H1 (cell line): ENCODE measurements around the gene CFAP210. TPM values are rescaled to one million over a fixed set of nuclear protein-coding genes. Genes with fewer than 3 reads are reported as not detected.

Experiments used
- CTCF ChIA-PET: fragments of 300-600 bp; sonication (Branson Sonifier 250); formaldehyde crosslinking; loops from one replicate; lab custom pipeline; 2021; ENCODE audit not compliant: partially characterized antibody; lab: Charles Lee
- POLR2A ChIA-PET: fragments of 300-600 bp; sonication (Branson Sonifier 250); formaldehyde crosslinking; loops from one replicate; lab custom pipeline; 2021; ENCODE audit warnings: inconsistent platforms; ENCODE audit not compliant: partially characterized antibody; lab: Charles Lee
- DNase-seq, 2 experiments: peaks; one replicate each; pipeline versions ENCODE4 v3.0.0 to v3.0.0-alpha.2; 2010 to 2022; ENCODE audit warnings: low spot score in 2 of 2, low read depth in 1 of 2, mixed read lengths in 1 of 2
- FAIRE-seq: peaks from 2 replicates; lab custom pipeline; 2011; peaks lifted over from hg19 to GRCh38; lab: Jason Lieb, UNC
- H2AFZ ChIP-seq: 2 replicates; pipeline ENCODE4 v1.8.1; 2012; ENCODE audit warnings: low read length, inconsistent platforms
- H2AK5ac ChIP-seq: 2 replicates; pipeline ENCODE4 v1.6.1; 2013; ENCODE audit warnings: low read depth, low read length
- H2BK120ac ChIP-seq: replicated peaks from 2 replicates; pipeline ENCODE3; 2013; ENCODE audit warnings: low read depth, low read length, inconsistent platforms
- H2BK12ac ChIP-seq: 2 replicates; pipeline ENCODE4 v1.6.1; 2013; ENCODE audit warnings: low read depth, low read length
- H2BK15ac ChIP-seq: 2 replicates; pipeline ENCODE4 v1.6.1; 2013; ENCODE audit warnings: low read length
- H2BK20ac ChIP-seq: 2 replicates; pipeline ENCODE4 v1.6.1; 2013; ENCODE audit warnings: low read length
- H2BK5ac ChIP-seq: 2 replicates; pipeline ENCODE4 v1.6.1; 2013; ENCODE audit warnings: low read depth, low read length
- H3K14ac ChIP-seq: 2 replicates; pipeline ENCODE4 v1.6.1; 2013; ENCODE audit warnings: inconsistent platforms; ENCODE audit not compliant: insufficient read length
- H3K18ac ChIP-seq: 2 replicates; pipeline ENCODE4 v1.6.1; 2013; ENCODE audit warnings: low read length; ENCODE audit errors: extremely low read depth
- H3K23ac ChIP-seq: 2 replicates; pipeline ENCODE4 v1.6.1; 2013; ENCODE audit warnings: inconsistent platforms; ENCODE audit not compliant: insufficient read length
- H3K23me2 ChIP-seq: 2 replicates; pipeline ENCODE4 v1.6.1; 2013; ENCODE audit warnings: low read depth, low read length
- H3K27ac ChIP-seq: 2 replicates; pipeline ENCODE4 v1.6.1; 2011; ENCODE audit warnings: low read depth, low read length, inconsistent platforms
- H3K27me3 ChIP-seq, 4 experiments: replicated peaks in 1 of 4; 1 replicate in 1 of 4; 2 replicates in 3 of 4; pipeline versions ENCODE4 v1.6.1 to v1.8.1; 2011 to 2013; ENCODE audit warnings: low read length in 3 of 4, mild to moderate bottlenecking in 3 of 4, inconsistent platforms in 2 of 4, mixed read lengths in 2 of 4, moderate library complexity in 1 of 4; ENCODE audit not compliant: control insufficient read depth in 3 of 4, insufficient read depth in 3 of 4; ENCODE audit errors: extremely low read depth in 1 of 4
- H3K36me3 ChIP-seq, 4 experiments: 2 replicates each; pipeline versions ENCODE4 v1.6.1 to v1.8.1; 2011 to 2013; ENCODE audit warnings: mild to moderate bottlenecking in 4 of 4, low read length in 3 of 4, moderate library complexity in 2 of 4, control low read depth in 1 of 4, inconsistent platforms in 1 of 4; ENCODE audit not compliant: insufficient read depth in 4 of 4, control insufficient read depth in 2 of 4
- H3K4ac ChIP-seq: replicated peaks from 2 replicates; pipeline ENCODE3; 2013; ENCODE audit warnings: low read length, low read depth, mixed read lengths, inconsistent platforms; ENCODE audit not compliant: insufficient read length
- H3K4me1 ChIP-seq, 4 experiments: replicated peaks in 1 of 4; 1 replicate in 1 of 4; 2 replicates in 3 of 4; pipeline versions ENCODE4 v1.6.1 to v1.8.1; 2011 to 2013; ENCODE audit warnings: low read length in 3 of 4, inconsistent platforms in 2 of 4, mixed read lengths in 1 of 4; ENCODE audit not compliant: insufficient read depth in 4 of 4, control insufficient read depth in 3 of 4
- H3K4me2 ChIP-seq, 2 experiments: 2 replicates each; pipeline versions ENCODE4 v1.6.1 to v1.8.1; 2011 to 2013; ENCODE audit warnings: low read depth in 2 of 2, low read length in 2 of 2, control low read depth in 1 of 2, inconsistent platforms in 1 of 2, mild to moderate bottlenecking in 1 of 2; ENCODE audit not compliant: insufficient read depth in 1 of 2
- H3K4me3 ChIP-seq, 4 experiments: fragments of 200-600, 300-600 bp in 1 of 4; sonication (generic), shearing (Covaris generic), sonication (Bioruptor Twin) in 1 of 4; 2 replicates each; pipeline versions ENCODE4 v1.5.1 to v1.8.1; 2011 to 2016; ENCODE audit warnings: low read length in 4 of 4, low read depth in 3 of 4, control low read depth in 2 of 4, inconsistent platforms in 2 of 4, mild to moderate bottlenecking in 2 of 4, mixed read lengths in 1 of 4, moderate library complexity in 1 of 4; ENCODE audit not compliant: insufficient read depth in 2 of 4; ENCODE audit errors: extremely low read depth in 1 of 4
- H3K56ac ChIP-seq: replicated peaks from 2 replicates; pipeline ENCODE3; 2013; ENCODE audit warnings: low read depth, mild to moderate bottlenecking, mixed read lengths, low read length, inconsistent platforms; ENCODE audit not compliant: insufficient read length
- H3K79me1 ChIP-seq: 2 replicates; pipeline ENCODE4 v1.6.1; 2013; ENCODE audit warnings: low read depth, low read length, control low read depth
- H3K79me2 ChIP-seq, 2 experiments: 2 replicates each; pipeline versions ENCODE4 v1.6.1 to v1.8.1; 2012 to 2013; ENCODE audit warnings: low read length in 2 of 2, mild to moderate bottlenecking in 2 of 2, inconsistent platforms in 1 of 2; ENCODE audit not compliant: insufficient read depth in 2 of 2, control insufficient read depth in 1 of 2
- H3K9ac ChIP-seq, 4 experiments: replicated peaks in 1 of 4; 1 replicate in 1 of 4; 2 replicates in 3 of 4; pipeline versions ENCODE4 v1.6.1 to v1.8.1; 2011 to 2013; ENCODE audit warnings: low read depth in 3 of 4, low read length in 3 of 4, control low read depth in 2 of 4, mild to moderate bottlenecking in 2 of 4, moderate library complexity in 2 of 4, inconsistent platforms in 1 of 4; ENCODE audit errors: extremely low read depth in 1 of 4
- H3K9me3 ChIP-seq, 2 experiments: 2 replicates each; pipeline versions ENCODE4 v1.6.1 to v1.8.1; 2012 to 2013; ENCODE audit warnings: mild to moderate bottlenecking in 2 of 2, moderate library complexity in 2 of 2, control low read depth in 1 of 2, inconsistent platforms in 1 of 2, low read depth in 1 of 2, low read length in 1 of 2, mixed read lengths in 1 of 2; ENCODE audit not compliant: insufficient read depth in 2 of 2
- H4K20me1 ChIP-seq, 2 experiments: replicated peaks in 1 of 2; 2 replicates each; pipeline versions ENCODE3 to v1.8.1; 2011 to 2013; ENCODE audit warnings: inconsistent platforms in 2 of 2, low read length in 2 of 2, mild to moderate bottlenecking in 1 of 2; ENCODE audit not compliant: insufficient read depth in 2 of 2, control insufficient read depth in 1 of 2
- H4K5ac ChIP-seq: 2 replicates; pipeline ENCODE4 v1.6.1; 2013; ENCODE audit warnings: low read length, low read depth, mixed read lengths, inconsistent platforms; ENCODE audit not compliant: insufficient read length
- H4K8ac ChIP-seq: 2 replicates; pipeline ENCODE4 v1.8.0; 2013; ENCODE audit warnings: mild to moderate bottlenecking, moderate library complexity, low read length, inconsistent platforms; ENCODE audit not compliant: insufficient read depth; ENCODE audit errors: extremely low read depth
- H4K91ac ChIP-seq: replicated peaks from 2 replicates; pipeline ENCODE3; 2013; ENCODE audit warnings: low read length, mixed read lengths, inconsistent platforms; ENCODE audit not compliant: insufficient read length
- CHD2 ChIP-seq: IDR thresholded peaks from 2 replicates; pipeline ENCODE4 v1.6.1; 2012; ENCODE audit warnings: low read length, improper control_type of control experiment
- KDM4A ChIP-seq: IDR thresholded peaks from one replicate; pipeline ENCODE4 v1.7.1; 2012; ENCODE audit warnings: low read depth, mild to moderate bottlenecking, moderate library complexity, low read length, inconsistent platforms; ENCODE audit not compliant: severe bottlenecking
- MAFK ChIP-seq: IDR thresholded peaks from 2 replicates; pipeline ENCODE4 v1.6.1; 2012; ENCODE audit warnings: low read depth, mild to moderate bottlenecking, improper control_type of control experiment, low read length
- NRF1 ChIP-seq: IDR thresholded peaks from 2 replicates; pipeline ENCODE4 v1.6.1; 2011; ENCODE audit warnings: mild to moderate bottlenecking, low read depth, low read length, improper control_type of control experiment
- SUZ12 ChIP-seq: fragments of 200-600 bp; sonication (generic); IDR thresholded peaks from 2 replicates; pipeline ENCODE4 v1.6.1; 2012; ENCODE audit warnings: mild to moderate bottlenecking, inconsistent platforms, low read length, moderate library complexity, mixed read lengths
- TAF7 ChIP-seq: optimal IDR thresholded peaks from 2 replicates; pipeline ENCODE3; 2011; ENCODE audit warnings: low read depth, mild to moderate bottlenecking, inconsistent platforms, low read length, moderate library complexity, borderline replicate concordance
- TEAD4 ChIP-seq: IDR thresholded peaks from 2 replicates; pipeline ENCODE4 v1.6.1; 2012; ENCODE audit warnings: low read depth, low read length, inconsistent platforms, mixed read lengths
- WGBS, 2 experiments: shearing (Covaris generic) in 1 of 2; methylation state at CpG; one replicate each; pipeline versions ENCODE4 v1.1.6 to v1.1.7; 2013 to 2015; ENCODE audit warnings: low lambda C conversion rate in 2 of 2, mixed read lengths in 2 of 2, inconsistent platforms in 1 of 2, low coverage in 1 of 2, missing lambda C conversion rate in 1 of 2; ENCODE audit not compliant: insufficient replicate concordance in 2 of 2, insufficient coverage in 1 of 2, insufficient read length in 1 of 2; ENCODE audit errors: extremely low coverage in 1 of 2, missing lambda C conversion rate in 1 of 2; 5-methylcytosine and 5-hydroxymethylcytosine counted together
- polyA plus RNA-seq, 7 experiments: library from polyadenylated mRNA; depleted of rRNA in 3 of 7; stranded (reverse) in 5 of 7; unstranded in 2 of 7; fragments of >200 nt in 5 of 7; fragments of 200-250 nt in 2 of 7; gene quantifications; 1 replicate in 5 of 7; 2 replicates in 1 of 7; 4 replicates in 1 of 7; pipeline versions ENCODE4 v1.2.1 to v1.2.3, GENCODE V29; 2011 to 2013; ENCODE audit warnings: missing spikeins in 2 of 7, mixed read lengths in 2 of 7
- total RNA-seq: library from RNA; stranded (reverse); fragmentation: NEBNext Ultra II Directional; extraction: Animal tissue kit (Norgen Biotek cat#: 25700); gene quantifications from 2 replicates; pipeline ENCODE4 v1.2.1, GENCODE V29; 2021

The CFAP210 gene
- total and polyA plus RNA-seq, 2 of the 8 experiments (the other 6 are each of a cell fraction or from before 2014, with no cell fraction given) = 0.06 to 0.37 TPM

DNA sequence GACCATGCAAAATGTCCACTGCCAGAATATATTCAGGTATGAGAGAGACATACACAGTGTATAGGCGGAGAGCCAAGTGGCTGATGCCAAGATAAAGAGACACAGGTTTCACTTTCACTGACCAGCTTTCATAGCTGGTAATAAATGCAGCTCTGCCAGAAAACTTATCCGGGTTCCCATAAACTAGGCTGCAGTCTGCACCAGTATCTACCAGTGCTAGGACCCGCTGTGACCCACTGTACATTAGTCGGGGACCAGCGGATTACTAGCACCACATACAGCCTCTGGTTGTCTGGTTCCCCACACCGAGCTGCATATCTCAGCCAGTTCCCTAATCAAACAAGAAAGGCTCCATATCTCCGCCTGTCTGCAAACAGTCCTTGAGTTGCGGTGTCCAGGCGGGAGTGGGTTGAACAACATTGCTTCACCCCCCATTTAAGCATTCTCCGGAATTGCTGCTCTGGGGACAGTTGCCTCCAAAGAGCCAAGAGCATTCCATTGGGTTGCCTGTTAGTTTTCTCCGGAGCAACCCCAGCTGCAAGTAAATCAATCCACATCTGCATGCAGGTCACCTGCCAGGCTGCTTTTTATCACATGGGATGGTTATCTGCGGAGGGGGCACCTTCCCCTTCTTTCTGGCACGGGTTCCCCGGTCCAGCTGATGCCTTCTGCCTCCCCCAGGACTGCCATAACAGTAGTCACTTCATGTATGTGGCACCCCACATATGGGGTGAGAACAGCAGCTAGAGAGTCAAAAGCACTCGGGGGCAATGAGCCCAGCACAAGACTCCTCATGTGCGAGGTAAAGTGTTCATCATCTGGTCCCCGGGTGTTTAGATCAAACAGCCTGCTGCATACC is 21.4 kb upstream of the CFAP210 start:
- H3K23ac ChIP-seq = no peak overlapping the region
- no peaks in the 10 kb centered on the region for H4K20me1 ChIP-seq
- no peaks in the 10 kb centered on the region; a peak in 1 of 4 replicates for H3K9me3 ChIP-seq
- H2AK5ac ChIP-seq = no peak overlapping the region
- H3K56ac ChIP-seq = no peak overlapping the region
- H3K4ac ChIP-seq = no peak overlapping the region
- peaks cover 0 to 6% (median 3%) of the 10 kb centered on the region in 4 experiments; a peak in 1 of 7 replicates for H3K4me1 ChIP-seq
- H3K4me3 ChIP-seq = no peak overlapping the region
- no peak overlapping the region for H2AFZ ChIP-seq
- DNase-seq (no peak), FAIRE-seq (no peak)
- WGBS, 2 experiments = 78% methylated on average over 17 of the region's 17 CpGs; no CpG with 5 or more reads in 1 of the 2 experiments
- no peaks in the 10 kb centered on the region for H3K23me2 ChIP-seq
- no peak overlapping the region for H2BK5ac ChIP-seq
- no peaks in the 10 kb centered on the region for H3K27me3 ChIP-seq
- no peak overlapping the region for H2BK15ac ChIP-seq
- ChIA-PET CTCF (interaction anchor here (1.1 to 1.2 kb wide), 2 partner anchors 10 to 50 kb away, joined by 3 to 4 read pairs; no protein-coding TSS in a partner anchor), POLR2A (interaction anchor here (1.3 to 1.9 kb wide), 4 partner anchors 9 to 200 kb away, joined by 3 to 10 read pairs (median 6); partner anchors contain the start of gene KLHL23)
- H3K4me2 ChIP-seq = no peak overlapping the region
- no peak overlapping the region for H3K18ac ChIP-seq
- no peak overlapping the region for H3K27ac ChIP-seq
- TF ChIP-seq TEAD4 = no peak
- TF ChIP-seq SUZ12 = no peak
- no peak for TF ChIP-seq KDM4A
- no peak for TF ChIP-seq CHD2
- TF ChIP-seq NRF1 = no peak
- no peak for TF ChIP-seq MAFK
- no peak for TF ChIP-seq TAF7
- no peaks in the 10 kb centered on the region for H3K36me3 ChIP-seq
- no peak overlapping the region for H4K91ac ChIP-seq
- H2BK12ac ChIP-seq = no peak overlapping the region
- no peak overlapping the region; the same call in 1 of the 2 replicates for H4K8ac ChIP-seq
- H4K5ac ChIP-seq = no peak overlapping the region
- H3K79me1 ChIP-seq = no peaks in the 10 kb centered on the region
- no peaks in the 10 kb centered on the region for H3K79me2 ChIP-seq
- no peak overlapping the region for H3K9ac ChIP-seq
- no peak overlapping the region for H2BK20ac ChIP-seq
- H3K14ac ChIP-seq = no peak overlapping the region
- no peak overlapping the region for H2BK120ac ChIP-seq
